ENCODE results near the gene TK1.

Gene TK1

DNA sequence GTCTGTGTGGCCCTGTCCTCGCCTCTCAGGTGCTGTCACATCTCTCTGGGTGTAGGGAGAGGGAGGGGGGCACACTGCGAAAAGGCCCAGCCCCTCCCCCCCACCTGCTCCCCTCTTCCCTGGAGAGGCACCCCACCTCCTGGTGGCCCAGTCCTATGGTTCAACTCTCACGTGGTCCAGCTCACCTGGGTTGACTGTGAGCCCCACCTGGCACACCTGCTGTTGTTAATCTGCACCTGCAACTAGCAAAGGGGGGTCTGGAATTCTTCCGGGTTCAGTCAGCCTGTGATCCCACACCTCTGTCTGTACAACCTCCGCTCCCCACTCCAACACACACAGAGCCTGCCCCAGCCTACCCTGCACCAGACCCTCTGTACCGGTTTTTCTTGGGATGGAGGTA lies 20.4 kb downstream of the TK1 start:
- no peak for DNase-seq (ENCODE audit: low read depth in 1 of 2, low spot score in 1 of 2)
- Histone ChIP-seq H3K4me3 (replicated peaks; ENCODE audit: insufficient read depth, low read length) (no peak overlapping the region), H3K27ac (replicated peaks) (no peak overlapping the region), H3K27me3 (ENCODE audit: insufficient read depth, poor library complexity, severe bottlenecking) (no peaks in the 10 kb centered on the region)
- TF ChIP-seq, protein P1, sequence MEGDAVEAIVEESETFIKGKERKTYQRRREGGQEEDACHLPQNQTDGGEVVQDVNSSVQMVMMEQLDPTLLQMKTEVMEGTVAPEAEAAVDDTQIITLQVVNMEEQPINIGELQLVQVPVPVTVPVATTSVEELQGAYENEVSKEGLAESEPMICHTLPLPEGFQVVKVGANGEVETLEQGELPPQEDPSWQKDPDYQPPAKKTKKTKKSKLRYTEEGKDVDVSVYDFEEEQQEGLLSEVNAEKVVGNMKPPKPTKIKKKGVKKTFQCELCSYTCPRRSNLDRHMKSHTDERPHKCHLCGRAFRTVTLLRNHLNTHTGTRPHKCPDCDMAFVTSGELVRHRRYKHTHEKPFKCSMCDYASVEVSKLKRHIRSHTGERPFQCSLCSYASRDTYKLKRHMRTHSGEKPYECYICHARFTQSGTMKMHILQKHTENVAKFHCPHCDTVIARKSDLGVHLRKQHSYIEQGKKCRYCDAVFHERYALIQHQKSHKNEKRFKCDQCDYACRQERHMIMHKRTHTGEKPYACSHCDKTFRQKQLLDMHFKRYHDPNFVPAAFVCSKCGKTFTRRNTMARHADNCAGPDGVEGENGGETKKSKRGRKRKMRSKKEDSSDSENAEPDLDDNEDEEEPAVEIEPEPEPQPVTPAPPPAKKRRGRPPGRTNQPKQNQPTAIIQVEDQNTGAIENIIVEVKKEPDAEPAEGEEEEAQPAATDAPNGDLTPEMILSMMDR (IDR thresholded peaks at IDR 0.05; ENCODE audit: insufficient read depth, low read length), result no peak
- TF ChIP-seq SPI1 (IDR thresholded peaks at IDR 0.05; ENCODE audit: borderline replicate concordance, low read depth) (no peak), GABPA (IDR thresholded peaks at IDR 0.05; ENCODE audit: low read depth) (no peak), POLR2AphosphoS5 (IDR thresholded peaks at IDR 0.05; ENCODE audit: low read depth) (no peak)
- TF ChIP-seq, protein P2, sequence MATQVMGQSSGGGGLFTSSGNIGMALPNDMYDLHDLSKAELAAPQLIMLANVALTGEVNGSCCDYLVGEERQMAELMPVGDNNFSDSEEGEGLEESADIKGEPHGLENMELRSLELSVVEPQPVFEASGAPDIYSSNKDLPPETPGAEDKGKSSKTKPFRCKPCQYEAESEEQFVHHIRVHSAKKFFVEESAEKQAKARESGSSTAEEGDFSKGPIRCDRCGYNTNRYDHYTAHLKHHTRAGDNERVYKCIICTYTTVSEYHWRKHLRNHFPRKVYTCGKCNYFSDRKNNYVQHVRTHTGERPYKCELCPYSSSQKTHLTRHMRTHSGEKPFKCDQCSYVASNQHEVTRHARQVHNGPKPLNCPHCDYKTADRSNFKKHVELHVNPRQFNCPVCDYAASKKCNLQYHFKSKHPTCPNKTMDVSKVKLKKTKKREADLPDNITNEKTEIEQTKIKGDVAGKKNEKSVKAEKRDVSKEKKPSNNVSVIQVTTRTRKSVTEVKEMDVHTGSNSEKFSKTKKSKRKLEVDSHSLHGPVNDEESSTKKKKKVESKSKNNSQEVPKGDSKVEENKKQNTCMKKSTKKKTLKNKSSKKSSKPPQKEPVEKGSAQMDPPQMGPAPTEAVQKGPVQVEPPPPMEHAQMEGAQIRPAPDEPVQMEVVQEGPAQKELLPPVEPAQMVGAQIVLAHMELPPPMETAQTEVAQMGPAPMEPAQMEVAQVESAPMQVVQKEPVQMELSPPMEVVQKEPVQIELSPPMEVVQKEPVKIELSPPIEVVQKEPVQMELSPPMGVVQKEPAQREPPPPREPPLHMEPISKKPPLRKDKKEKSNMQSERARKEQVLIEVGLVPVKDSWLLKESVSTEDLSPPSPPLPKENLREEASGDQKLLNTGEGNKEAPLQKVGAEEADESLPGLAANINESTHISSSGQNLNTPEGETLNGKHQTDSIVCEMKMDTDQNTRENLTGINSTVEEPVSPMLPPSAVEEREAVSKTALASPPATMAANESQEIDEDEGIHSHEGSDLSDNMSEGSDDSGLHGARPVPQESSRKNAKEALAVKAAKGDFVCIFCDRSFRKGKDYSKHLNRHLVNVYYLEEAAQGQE (IDR thresholded peaks at IDR 0.05; ENCODE audit: insufficient replicate concordance, low read depth), result no peak

DNA sequence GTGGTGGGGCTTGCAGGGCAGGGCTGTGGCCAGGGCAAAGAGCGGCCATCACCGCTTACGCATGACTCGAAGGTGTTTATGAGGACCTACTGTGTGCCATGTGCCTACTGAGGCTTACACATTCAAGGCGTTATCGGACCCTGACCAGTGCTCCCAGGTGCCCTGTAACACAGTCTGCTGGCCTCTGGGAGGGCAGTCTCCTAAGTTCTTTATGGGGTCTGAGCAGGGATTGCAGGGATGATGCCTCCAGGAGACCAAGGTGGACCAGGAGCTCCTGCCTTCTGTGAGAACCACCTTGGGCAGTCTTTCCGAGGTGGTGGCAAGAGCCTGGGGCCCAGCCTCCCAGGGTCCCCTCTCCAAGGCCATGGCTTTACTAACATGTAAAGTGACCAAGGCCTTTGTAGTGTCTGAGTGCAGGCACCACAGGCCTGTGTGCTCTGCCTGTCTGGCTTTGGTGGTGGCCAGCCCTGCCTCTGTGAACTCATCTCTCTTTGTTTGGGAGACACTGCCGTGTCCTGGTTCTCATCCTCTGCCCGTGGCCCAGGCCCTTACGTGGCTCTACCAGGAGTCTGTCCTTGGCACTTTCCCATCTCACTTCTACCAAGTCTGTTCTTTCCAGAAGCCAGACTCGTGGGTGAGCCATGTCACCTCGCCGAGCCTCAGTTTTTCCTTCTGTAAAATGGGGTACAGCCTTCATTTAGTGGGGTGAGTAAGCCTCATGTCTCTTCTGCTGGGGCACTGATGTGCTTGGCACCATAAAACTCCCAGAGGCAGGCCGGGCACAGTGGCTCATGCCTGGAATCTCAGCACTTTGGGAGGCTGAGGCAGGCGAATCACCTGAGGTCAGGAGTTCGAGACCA lies 21.9 kb downstream of the TK1 start:
- Histone ChIP-seq H3K27ac (replicated peaks) (no peak overlapping the region), H3K27me3 (ENCODE audit: insufficient read depth, poor library complexity, severe bottlenecking) (no peaks in the 10 kb centered on the region), H3K4me3 (replicated peaks; ENCODE audit: insufficient read depth, low read length) (no peak overlapping the region)
- DNase-seq (ENCODE audit: low read depth in 1 of 2, low spot score in 1 of 2), result no peak
- TF ChIP-seq, protein P2 (IDR thresholded peaks at IDR 0.05; ENCODE audit: insufficient replicate concordance, low read depth), result no peak
- TF ChIP-seq GABPA (IDR thresholded peaks at IDR 0.05; ENCODE audit: low read depth), result no peak
- TF ChIP-seq, protein P1 (IDR thresholded peaks at IDR 0.05; ENCODE audit: insufficient read depth, low read length), result no peak
- no peak for TF ChIP-seq POLR2AphosphoS5 (IDR thresholded peaks at IDR 0.05; ENCODE audit: low read depth)

DNA sequence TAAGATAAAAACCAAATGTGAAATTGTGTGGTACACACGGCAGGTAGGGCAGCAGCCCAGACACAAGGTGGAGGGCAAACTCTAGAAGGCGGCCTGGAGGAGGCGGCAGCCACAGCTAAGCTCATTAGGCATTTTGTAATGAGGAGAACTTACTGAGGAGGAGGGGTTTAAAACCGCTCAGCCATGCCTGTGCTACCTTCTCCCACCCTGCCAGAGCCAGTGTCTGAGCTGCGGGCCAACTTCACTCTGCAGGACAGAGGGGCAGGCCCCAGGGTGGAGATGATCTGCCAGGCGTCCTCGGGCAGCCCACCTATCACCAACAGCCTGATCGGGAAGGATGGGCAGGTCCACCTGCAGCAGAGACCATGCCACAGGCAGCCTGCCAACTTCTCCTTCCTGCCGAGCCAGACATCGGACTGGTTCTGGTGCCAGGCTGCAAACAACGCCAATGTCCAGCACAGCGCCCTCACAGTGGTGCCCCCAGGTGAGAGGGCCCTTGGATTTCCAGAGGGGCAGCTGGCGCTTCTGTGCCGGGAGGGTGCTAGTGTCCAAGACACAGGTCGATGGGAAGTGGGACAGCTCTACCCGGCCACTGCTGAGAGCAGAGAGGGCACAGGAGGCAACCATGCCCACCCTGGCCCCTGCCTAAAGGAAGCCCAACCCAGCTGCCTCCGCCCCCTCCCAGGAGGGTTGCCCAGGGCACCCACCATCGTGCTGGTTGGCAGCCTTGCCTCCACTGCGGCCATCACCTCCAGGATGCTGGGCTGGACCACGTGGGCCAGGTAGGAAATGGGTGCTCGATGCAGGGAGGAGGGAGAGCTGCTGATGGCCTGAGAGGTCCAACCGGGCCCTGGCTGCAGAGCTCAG lies 22.7 kb downstream of the TK1 start:
- Histone ChIP-seq H3K4me3 (replicated peaks; ENCODE audit: insufficient read depth, low read length) (no peak overlapping the region), H3K27me3 (ENCODE audit: insufficient read depth, poor library complexity, severe bottlenecking) (no peaks in the 10 kb centered on the region), H3K27ac (replicated peaks) (no peak overlapping the region)
- TF ChIP-seq, protein P1 (IDR thresholded peaks at IDR 0.05; ENCODE audit: insufficient read depth, low read length), result no peak
- no peak for TF ChIP-seq GABPA (IDR thresholded peaks at IDR 0.05; ENCODE audit: low read depth)
- TF ChIP-seq, protein P2 (IDR thresholded peaks at IDR 0.05; ENCODE audit: insufficient replicate concordance, low read depth), result no peak
- no peak for TF ChIP-seq POLR2AphosphoS5 (IDR thresholded peaks at IDR 0.05; ENCODE audit: low read depth)
- TF ChIP-seq SPI1 (IDR thresholded peaks at IDR 0.05; ENCODE audit: borderline replicate concordance, low read depth), result no peak
- no peak for DNase-seq (ENCODE audit: low read depth in 1 of 2, low spot score in 1 of 2)
